Fibroblast of villous mesenchyme (primary cell): ENCODE measurements around the gene ACAD8. TPM values are rescaled to one million over a fixed set of nuclear protein-coding genes. Genes with fewer than 3 reads are reported as not detected.

Source experiments
- DNase-seq: peaks from one replicate; pipeline ENCODE4 v3.0.0-alpha.2; 2010; ENCODE audit warnings: low read depth
- H3K4me3 ChIP-seq: 2 replicates; pipeline ENCODE4 v1.5.1; 2011; ENCODE audit warnings: low read depth, mild to moderate bottlenecking, low read length
- total RNA-seq: library from RNA; depleted of rRNA; stranded (reverse); fragments of >200 nt; gene quantifications from 2 replicates; pipeline ENCODE4 v1.2.3, GENCODE V29; 2012
- TF ChIP-seq, protein P1 (sequence below): IDR thresholded peaks from 2 replicates; pipeline ENCODE4 v1.5.1; 2012; ENCODE audit warnings: low read depth, mild to moderate bottlenecking, low read length; ENCODE audit not compliant: insufficient read depth

ACAD8 gene
- total RNA-seq, 1 donor, result 16.4 TPM

DNA sequence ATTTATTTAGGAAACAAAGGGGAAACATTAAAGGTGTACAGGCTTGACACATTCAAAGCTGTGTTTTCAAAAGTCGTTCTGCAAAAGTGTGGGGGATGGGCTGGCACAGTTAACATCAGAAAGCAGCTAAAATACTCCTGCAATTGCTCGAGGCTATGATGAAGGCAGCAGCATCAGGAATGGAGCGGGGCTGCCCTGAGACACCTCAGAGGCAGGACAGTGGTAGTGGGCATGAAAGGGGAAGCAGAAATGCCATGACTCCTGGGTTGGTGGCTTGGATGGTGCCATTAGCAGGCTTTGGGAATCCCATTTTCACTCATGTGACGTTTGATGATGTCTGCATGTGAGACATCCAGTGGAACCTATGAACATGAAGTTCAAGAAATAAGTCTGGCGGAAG lies 30.2 kb upstream of the ACAD8 start:
- H3K4me3 ChIP-seq, result peak overlapping the region; percentile 71
- TF ChIP-seq, protein P1, sequence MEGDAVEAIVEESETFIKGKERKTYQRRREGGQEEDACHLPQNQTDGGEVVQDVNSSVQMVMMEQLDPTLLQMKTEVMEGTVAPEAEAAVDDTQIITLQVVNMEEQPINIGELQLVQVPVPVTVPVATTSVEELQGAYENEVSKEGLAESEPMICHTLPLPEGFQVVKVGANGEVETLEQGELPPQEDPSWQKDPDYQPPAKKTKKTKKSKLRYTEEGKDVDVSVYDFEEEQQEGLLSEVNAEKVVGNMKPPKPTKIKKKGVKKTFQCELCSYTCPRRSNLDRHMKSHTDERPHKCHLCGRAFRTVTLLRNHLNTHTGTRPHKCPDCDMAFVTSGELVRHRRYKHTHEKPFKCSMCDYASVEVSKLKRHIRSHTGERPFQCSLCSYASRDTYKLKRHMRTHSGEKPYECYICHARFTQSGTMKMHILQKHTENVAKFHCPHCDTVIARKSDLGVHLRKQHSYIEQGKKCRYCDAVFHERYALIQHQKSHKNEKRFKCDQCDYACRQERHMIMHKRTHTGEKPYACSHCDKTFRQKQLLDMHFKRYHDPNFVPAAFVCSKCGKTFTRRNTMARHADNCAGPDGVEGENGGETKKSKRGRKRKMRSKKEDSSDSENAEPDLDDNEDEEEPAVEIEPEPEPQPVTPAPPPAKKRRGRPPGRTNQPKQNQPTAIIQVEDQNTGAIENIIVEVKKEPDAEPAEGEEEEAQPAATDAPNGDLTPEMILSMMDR, result no peak
- DNase-seq, result no peak

DNA sequence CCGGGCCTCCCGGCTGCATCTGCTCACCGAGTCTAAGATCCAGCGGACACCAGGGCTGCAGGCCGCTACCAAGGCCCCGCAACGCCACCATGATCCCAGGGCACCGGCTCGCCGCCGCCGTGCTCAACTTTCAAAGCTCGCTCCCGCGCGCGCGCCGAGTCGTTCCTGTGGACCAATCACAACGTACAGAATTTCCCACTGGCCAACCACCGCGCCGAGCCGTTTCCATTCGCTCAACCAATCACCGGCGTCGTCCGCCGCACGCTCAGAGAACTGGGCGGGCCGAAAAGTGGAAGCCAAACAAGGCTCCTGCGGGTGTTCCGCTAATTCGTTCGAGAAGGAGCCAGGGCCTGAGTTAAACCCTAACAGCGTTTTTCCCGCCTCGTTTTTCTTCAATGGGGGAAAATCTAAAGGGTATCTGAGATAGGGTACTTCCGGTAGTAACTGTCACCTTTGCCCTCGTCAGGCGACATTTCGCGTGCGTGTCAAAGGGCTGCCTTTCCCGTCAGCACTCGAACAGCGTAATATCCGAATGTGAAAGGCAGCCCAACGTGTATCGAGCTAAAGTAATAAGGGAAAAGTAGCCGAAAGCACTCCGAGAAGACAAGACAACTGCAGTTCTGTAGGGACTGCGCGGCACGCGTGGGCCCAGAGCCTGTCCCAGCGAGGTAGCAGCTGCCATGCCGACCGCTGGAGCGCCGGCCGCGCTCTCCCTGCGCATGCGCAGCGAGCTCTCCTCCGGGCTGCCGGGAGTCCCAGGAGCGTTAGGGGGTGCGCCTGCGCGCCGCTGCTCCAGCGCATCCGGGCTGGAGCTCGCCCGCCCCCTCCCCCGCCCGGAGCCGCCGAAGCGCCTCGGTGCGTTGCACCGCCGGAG lies 29.3 kb upstream of the ACAD8 start, which contains the start of the genes NCAPD3 and VPS26B:
Gene NCAPD3 (minus strand): TSS at position 132 of the 874 bp plus-strand sequence. CDS start 41 bp downstream, at position 91.
Gene VPS26B (plus strand): TSS at position 836 of the 874 bp plus-strand sequence. CDS start 452 bp downstream, outside the sequence.
- TF ChIP-seq, protein P1, result no peak
- H3K4me3 ChIP-seq, result peak within 1 kb of the TSS; percentile 71
- DNase-seq, result peak; percentile 96

DNA sequence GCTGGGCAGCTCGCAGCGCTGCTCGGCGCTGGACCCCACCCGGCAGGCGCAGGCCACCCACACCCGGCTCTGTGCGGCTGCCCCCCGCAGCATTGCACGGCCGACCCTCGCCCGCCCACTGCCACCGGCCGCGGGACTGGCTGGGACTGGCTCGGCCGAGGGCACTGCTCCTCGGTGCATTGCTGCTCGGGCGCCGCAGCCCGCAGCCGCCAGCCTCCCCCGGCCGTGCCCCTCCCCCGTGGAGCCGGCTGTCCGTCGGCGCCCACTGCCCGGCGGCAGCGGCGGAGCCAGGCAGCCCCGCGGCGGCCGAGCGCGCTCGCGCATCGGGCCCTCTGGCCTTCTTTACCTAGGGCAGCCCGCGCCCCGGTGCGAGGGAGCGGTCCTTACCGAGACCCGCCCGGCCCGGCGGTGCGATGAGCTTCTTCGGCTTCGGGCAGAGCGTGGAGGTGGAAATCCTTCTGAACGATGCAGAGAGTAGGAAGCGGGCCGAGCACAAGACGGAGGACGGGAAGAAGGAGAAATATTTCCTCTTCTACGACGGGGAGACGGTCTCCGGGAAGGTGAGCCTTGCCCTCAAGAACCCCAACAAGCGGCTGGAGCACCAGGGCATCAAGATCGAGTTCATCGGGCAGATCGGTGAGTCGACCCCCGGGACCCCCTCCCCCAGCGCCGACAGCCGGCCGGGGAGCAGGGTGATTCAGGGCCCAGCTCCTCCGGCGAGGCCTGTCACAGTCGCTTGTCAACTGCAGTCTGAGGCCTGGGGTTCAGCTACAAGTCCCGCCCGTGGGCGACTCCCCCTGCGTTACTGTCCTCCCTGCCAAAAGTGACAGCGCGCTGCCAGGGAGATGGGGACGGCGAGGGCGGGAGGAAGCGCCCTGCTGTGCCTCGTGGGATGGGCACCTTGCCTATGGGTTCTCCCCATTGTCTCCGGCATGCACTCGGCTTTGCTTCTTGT lies 28.4 kb upstream of the ACAD8 start:
- TF ChIP-seq, protein P1, result no peak
- peak overlapping the region; percentile 71 for H3K4me3 ChIP-seq
- peak; percentile 35 for DNase-seq

DNA sequence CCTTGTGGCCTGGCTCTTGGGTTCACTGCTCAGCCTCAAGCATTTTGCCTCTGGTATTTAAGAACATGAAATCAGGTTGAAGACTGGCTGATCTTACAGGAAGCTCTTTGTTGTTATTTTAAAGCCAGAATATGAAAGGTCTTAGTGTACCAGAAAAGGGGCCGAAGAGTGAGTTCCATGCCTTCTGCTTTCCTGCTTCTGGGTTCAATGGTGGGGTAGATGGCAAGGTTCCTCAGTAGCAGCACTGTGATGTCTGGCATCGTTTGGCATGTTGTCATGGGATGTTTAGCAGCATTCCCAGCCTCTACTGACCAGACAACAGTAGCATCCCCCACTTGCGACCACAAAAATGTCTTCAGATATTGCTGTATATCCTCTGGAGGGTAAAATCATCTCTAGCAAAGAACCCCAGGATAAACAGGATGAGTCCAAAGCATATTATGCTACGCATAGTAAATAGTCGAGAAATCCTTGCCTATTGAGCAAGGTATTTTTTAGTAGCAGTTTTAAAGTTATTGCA lies 26.5 kb upstream of the ACAD8 start:
- H3K4me3 ChIP-seq, result peak overlapping the region; percentile 71
- peak; percentile 50 for DNase-seq
- TF ChIP-seq, protein P1, result no peak

DNA sequence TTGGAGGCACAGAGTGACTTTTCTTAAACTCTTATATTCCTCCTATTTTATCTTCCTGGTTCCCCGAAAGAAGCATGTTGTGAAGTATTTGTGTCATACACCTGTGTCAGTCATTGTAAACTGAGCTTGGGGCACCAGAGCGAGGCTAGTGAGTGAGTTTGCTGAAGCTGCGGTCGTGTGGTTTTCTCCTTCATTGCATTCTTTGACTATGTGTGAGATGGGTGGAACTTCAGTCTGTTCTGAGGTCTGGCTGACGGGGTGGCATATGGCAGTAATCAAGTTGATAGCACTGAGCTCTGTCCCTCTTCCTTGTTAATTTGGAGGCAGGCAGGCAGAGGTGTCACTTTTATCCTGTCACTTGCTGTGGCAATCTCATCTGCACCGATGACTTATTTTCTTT lies 24.7 kb upstream of the ACAD8 start:
- H3K4me3 ChIP-seq, result no peak overlapping the region
- TF ChIP-seq, protein P1, result no peak
- no peak for DNase-seq

DNA sequence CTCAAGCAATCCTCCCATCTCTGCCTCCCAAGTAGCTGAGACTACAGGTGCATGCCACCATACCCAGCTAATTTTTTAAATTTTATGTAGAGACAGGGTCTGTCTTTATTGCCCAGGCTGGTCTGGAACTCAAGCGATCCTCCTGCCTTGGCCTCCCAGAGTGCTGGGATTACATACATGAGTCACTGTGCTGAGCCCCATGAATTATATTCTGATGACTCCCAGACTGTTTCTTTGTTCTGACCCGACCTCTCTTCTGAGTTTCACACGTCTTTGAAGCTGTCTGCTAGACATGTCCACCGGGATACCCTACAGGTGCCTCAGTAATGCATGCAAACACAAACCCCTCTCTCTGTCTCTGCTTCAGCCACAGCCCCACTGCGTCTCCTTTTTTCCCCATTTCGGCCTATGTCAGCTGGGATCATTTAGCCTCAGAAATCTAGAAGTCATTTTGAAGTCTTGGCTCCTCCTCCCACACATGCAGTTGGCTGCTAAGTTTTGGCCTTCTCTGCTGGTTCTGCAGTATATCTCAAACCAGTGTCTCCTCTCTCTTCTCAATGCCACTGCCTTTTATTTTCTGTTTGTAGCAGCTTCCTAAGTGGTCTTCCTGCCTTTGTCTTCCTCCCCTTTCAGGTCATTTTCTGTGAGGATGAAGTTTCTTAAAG lies 24.1 kb upstream of the ACAD8 start:
- H3K4me3 ChIP-seq, result no peak overlapping the region
- TF ChIP-seq, protein P1, result no peak
- no peak for DNase-seq
